ENCODE data around the gene AGPAT2. TPM values are rescaled to one million over a fixed set of nuclear protein-coding genes. Genes with fewer than 3 reads are reported as not detected.

AGPAT2 gene
- total RNA-seq, 4 donors from 2014 or later = 66.2 to 80.6 (median 75.8) TPM

GRCh38 chr9:136625101-136626065, 61.9 kb downstream of the AGPAT2 start:
- 8% methylated on average over 13 of the region's 19 CpGs; no CpG with 5 or more reads in 1 of the 2 donors for WGBS, 2 donors
- Histone ChIP-seq H3K9me3 (no peaks in the 10 kb centered on the region), H3K27me3 (no peaks in the 10 kb centered on the region), H3K4me1 (peaks cover 54 to 89% (median 76%) of the 10 kb centered on the region in 3 donors), H3K4me3 (peak overlapping the region in 1 of 4 donors; percentile 34), H3K27ac (peak overlapping the region; percentile 62 to 90 (median 84)), H3K36me3 (no peaks in the 10 kb centered on the region)
- peak in 5 of 6 experiments; percentile 26 to 55 (median 45) for TF ChIP-seq CTCF (IDR thresholded peaks at IDR 0.05)
- no peak for TF ChIP-seq POLR2A (IDR thresholded peaks at IDR 0.05)
- DNase-seq = no peak
- intact Hi-C loops (cut with DNase I) = loop anchor here (5.0 kb wide), 1 partner anchor 83 kb away; no protein-coding TSS in a partner anchor

GRCh38 chr9:136624184-136624951, 62.9 kb downstream of the AGPAT2 start:
- no peaks in the 10 kb centered on the region for H3K9me3 ChIP-seq
- WGBS, 2 donors = 24 to 46% methylated on average over 5 to 6 of the region's 16 CpGs
- H3K27me3 ChIP-seq = no peaks in the 10 kb centered on the region
- DNase-seq = no peak
- intact Hi-C loops (cut with DNase I) = no loop called here
- peak overlapping the region in 1 of 4 donors; percentile 34 for H3K4me3 ChIP-seq
- TF ChIP-seq CTCF (IDR thresholded peaks at IDR 0.05) = no peak
- no peaks in the 10 kb centered on the region for H3K36me3 ChIP-seq
- H3K4me1 ChIP-seq = peaks cover 59 to 88% (median 78%) of the 10 kb centered on the region in 3 donors
- H3K27ac ChIP-seq = peak overlapping the region; percentile 62 to 90 (median 84)

- no peaks in the 10 kb centered on the region for H3K9me3 ChIP-seq
- H3K27ac ChIP-seq = peak overlapping the region; percentile 82 to 90 (median 84)
- TF ChIP-seq POLR2A (IDR thresholded peaks at IDR 0.05) (peak in 1 of 4 donors; percentile 26), CTCF (IDR thresholded peaks at IDR 0.05) (no peak)
- no peak for DNase-seq
- intact Hi-C loops (cut with DNase I) = no loop called here
- no peaks in the 10 kb centered on the region for H3K36me3 ChIP-seq
- 37 to 40% methylated on average over 3 of the region's 13 CpGs for WGBS, 2 donors
- H3K4me1 ChIP-seq = peaks cover 63 to 90% (median 84%) of the 10 kb centered on the region in 3 donors
- H3K4me3 ChIP-seq = peak overlapping the region in 1 of 4 donors; percentile 26
- H3K27me3 ChIP-seq = no peaks in the 10 kb centered on the region
Measured at GRCh38 chr9:136623842-136624183, 63.4 kb downstream of the AGPAT2 start.

Small RNA genes lying within 50 kb of the gene (small RNA-seq; reads per million reads assigned to genes)
- 1,143 to 2,143 (median 1,308) reads per million in 4 donors for gene MIR126

Other genes with a start within 250 kb of the AGPAT2 start
- gene INPP5E, start 247.6 kb downstream of the AGPAT2 start, total RNA-seq = 1 to 10 TPM; 6.2 to 7.8 (median 7.5) TPM
- 10 to 100 TPM; 31.2 to 49.1 (median 38.6) TPM for gene SEC16A, start 204.4 kb downstream of the AGPAT2 start, total RNA-seq
- gene NOTCH1, start 141.4 kb downstream of the AGPAT2 start, total RNA-seq = 10 to 100 TPM; 32.0 to 40.8 (median 36.2) TPM
- gene EGFL7, start 24.5 kb downstream of the AGPAT2 start, total RNA-seq = 10 to 100 TPM in 2 of 4 donors, 1 to 10 TPM in 2; 5.2 to 41.2 (median 21.2) TPM
- 1 to 10 TPM in 3 of 4 donors, under 1 TPM in 1; 0.48 to 6.3 (median 1.1) TPM for gene DIPK1B, start 25.1 kb upstream of the AGPAT2 start, total RNA-seq
- 1 to 10 TPM in 3 of 4 donors, under 1 TPM in 1; 0.64 to 3.8 (median 2.2) TPM for gene LCN10, start 55.5 kb upstream of the AGPAT2 start, total RNA-seq
- 1 to 10 TPM in 2 of 4 donors, under 1 TPM in 1, not detected in 1; 0.82 to 6.7 (median 2.5) TPM for gene LCN6, start 61.1 kb upstream of the AGPAT2 start, total RNA-seq
- not detected for gene LCN8, start 70.8 kb upstream of the AGPAT2 start, total RNA-seq
- gene LCN15, start 77.1 kb upstream of the AGPAT2 start, total RNA-seq = not detected
- 100 to 1,000 TPM; 109 to 129 (median 123) TPM for gene TMEM141, start 103.9 kb upstream of the AGPAT2 start, total RNA-seq
- gene CCDC183, start 108.9 kb upstream of the AGPAT2 start, total RNA-seq = 1 to 10 TPM in 1 of 4 donors, not detected in 3; 2.1 TPM
- gene RABL6, start 120.5 kb upstream of the AGPAT2 start, total RNA-seq = 10 to 100 TPM; 54.9 to 70.7 (median 61.5) TPM
- 1 to 10 TPM in 2 of 4 donors, under 1 TPM in 2; 0.32 to 2.3 (median 1.0) TPM for gene AJM1, start 155.0 kb upstream of the AGPAT2 start, total RNA-seq
- gene PHPT1, start 162.0 kb upstream of the AGPAT2 start, total RNA-seq = 10 to 100 TPM; 21.9 to 53.2 (median 42.2) TPM
- 1 to 10 TPM; 1.8 to 2.9 (median 2.7) TPM for gene MAMDC4, start 164.9 kb upstream of the AGPAT2 start, total RNA-seq
- 100 to 1,000 TPM; 326 to 456 (median 356) TPM for gene EDF1, start 178.9 kb upstream of the AGPAT2 start, total RNA-seq
- 10 to 100 TPM in 3 of 4 donors, 1 to 10 TPM in 1; 8.0 to 20.9 (median 13.2) TPM for gene TRAF2, start 199.1 kb upstream of the AGPAT2 start, total RNA-seq